ENCODE measurements around the gene ACTRT3. TPM values are rescaled to one million over a fixed set of nuclear protein-coding genes. Genes with fewer than 3 reads are reported as not detected.

ACTRT3 gene
- total and polyA plus RNA-seq, 2 experiments from 2014 or later, result 2.9 to 5.2 TPM

GRCh38 chr3:169748670-169749069 lies 20.7 kb downstream of the ACTRT3 start:
- TF ChIP-seq ZNF331 (CRISPR knock-in tag; IDR thresholded peaks at IDR 0.05; ENCODE audit: low read depth) (no peak), ZNF462 (CRISPR knock-in tag; IDR thresholded peaks at IDR 0.05) (no peak), REST (IDR thresholded peaks at IDR 0.05; ENCODE audit: unreplicated experiment) (no peak), ZNF114 (CRISPR knock-in tag; IDR thresholded peaks at IDR 0.05) (no peak), ETS1 (IDR thresholded peaks at IDR 0.05) (no peak), CREB1 (CRISPR knock-in tag; IDR thresholded peaks at IDR 0.05; ENCODE audit: low read depth) (no peak), POLR2AphosphoS5 (IDR thresholded peaks at IDR 0.05; ENCODE audit: low read depth) (no peak), EZH2phosphoT487 (IDR thresholded peaks at IDR 0.05; ENCODE audit: unreplicated experiment) (no peak), JUNB (IDR thresholded peaks at IDR 0.05; ENCODE audit: unreplicated experiment) (no peak), STAT1 (IDR thresholded peaks at IDR 0.05; ENCODE audit: unreplicated experiment) (no peak)
- Histone ChIP-seq H3K27ac (ENCODE audit: low read depth) (no peak overlapping the region), H3K4me1 (ENCODE audit: insufficient read depth) (peaks cover 8% of the 10 kb centered on the region), H3K4me2 (no peak overlapping the region), H3K27me3 (ENCODE audit: insufficient read depth) (no peaks in the 10 kb centered on the region), H3K4me3 (no peak overlapping the region), H2AFZ (peak overlapping the region; percentile 18; the same call in 1 of the 2 replicates), H4K20me1 (replicated peaks; ENCODE audit: insufficient read depth) (no peaks in the 10 kb centered on the region), H3K79me2 (replicated peaks; ENCODE audit: insufficient read depth) (no peaks in the 10 kb centered on the region), H3K36me3 (ENCODE audit: insufficient read depth) (no peaks in the 10 kb centered on the region), H3F3A (replicated peaks; ENCODE audit: low read depth) (no peaks in the 10 kb centered on the region), H3K9me2 (ENCODE audit: insufficient read depth) (no peaks in the 10 kb centered on the region)
- Mint-ChIP-seq H3K36me3 (ENCODE audit: low read depth) (no peaks in the 10 kb centered on the region), H3K27me3 (ENCODE audit: insufficient read depth, low read depth, poor library complexity) (no peaks in the 10 kb centered on the region), H3K4me1 (peaks cover 13% of the 10 kb centered on the region; the same call in 2 of the 3 replicates), H3K9me3 (no peaks in the 10 kb centered on the region), H3K4me3 (no peak overlapping the region), H3K27ac (no peak overlapping the region)
- ATAC-seq (no peak), DNase-seq (ENCODE audit: low spot score) (no peak)

All from GM23338 (cell line).